ENCODE data around the gene ZCCHC8.
A peak's percentile ranks its signal among the peaks of the same experiment; 100 is the strongest.
"Not testable (repeated sequence)": the region's sequence is repeated elsewhere in the genome, so short reads cannot be mapped to it uniquely, and the experiment has no call there.

Gene ZCCHC8

GRCh38 chr12:122500685-122501488 is at the start of gene ZCCHC8:
TSS of gene ZCCHC8 (minus strand) at chr12:122500932. CDS start at chr12:122500840, 92 bp downstream.
- peak; percentile 95 for DNase-seq (ENCODE audit: low read depth, low spot score)

- DNase-seq (ENCODE audit: low read depth, low spot score) = no peak
Measured at GRCh38 chr12:122547330-122547729, 46.6 kb upstream of the ZCCHC8 start.

GRCh38 chr12:122545855-122546254 is 45.1 kb upstream of the ZCCHC8 start:
- DNase-seq (ENCODE audit: low read depth, low spot score) = no peak

GRCh38 chr12:122544537-122544936 is 43.8 kb upstream of the ZCCHC8 start:
- DNase-seq (ENCODE audit: low read depth, low spot score) = no peak

- DNase-seq (ENCODE audit: low read depth, low spot score) = no peak
Measured at GRCh38 chr12:122538496-122538895, 37.8 kb upstream of the ZCCHC8 start.

- no peak for DNase-seq (ENCODE audit: low read depth, low spot score)
Measured at GRCh38 chr12:122537021-122537420, 36.3 kb upstream of the ZCCHC8 start.

- DNase-seq (ENCODE audit: low read depth, low spot score) = no peak
Measured at GRCh38 chr12:122533856-122534255, 33.1 kb upstream of the ZCCHC8 start.

- DNase-seq (ENCODE audit: low read depth, low spot score) = no peak
Measured at GRCh38 chr12:122528992-122529391, 28.3 kb upstream of the ZCCHC8 start.

- no peak for DNase-seq (ENCODE audit: low read depth, low spot score)
Measured at GRCh38 chr12:122528582-122528981, 27.9 kb upstream of the ZCCHC8 start.

GRCh38 chr12:122527478-122527944 is 26.8 kb upstream of the ZCCHC8 start:
- peak; percentile 10 for DNase-seq (ENCODE audit: low read depth, low spot score)

- DNase-seq (ENCODE audit: low read depth, low spot score) = peak; percentile 99
Measured at GRCh38 chr12:122526683-122527477, 26.1 kb upstream of the ZCCHC8 start, which contains the start of the genes KNTC1 and RSRC2. TSS of gene KNTC1 (plus strand) at chr12:122527249. CDS start at chr12:122530064, 2,815 bp downstream. TSS of gene RSRC2 (minus strand) at chr12:122526936. CDS start at chr12:122526853, 83 bp downstream.

GRCh38 chr12:122523846-122524718 is 23.4 kb upstream of the ZCCHC8 start:
- DNase-seq (ENCODE audit: low read depth, low spot score) = no peak

- DNase-seq (ENCODE audit: low read depth, low spot score) = no peak
Measured at GRCh38 chr12:122523280-122523679, 22.5 kb upstream of the ZCCHC8 start.

GRCh38 chr12:122520676-122521075 is 19.9 kb upstream of the ZCCHC8 start:
- no peak for DNase-seq (ENCODE audit: low read depth, low spot score)

- no peak for DNase-seq (ENCODE audit: low read depth, low spot score)
Measured at GRCh38 chr12:122519418-122519817, 18.7 kb upstream of the ZCCHC8 start.

GRCh38 chr12:122518908-122519307 is 18.2 kb upstream of the ZCCHC8 start:
- no peak for DNase-seq (ENCODE audit: low read depth, low spot score)

GRCh38 chr12:122517877-122518276 is 17.1 kb upstream of the ZCCHC8 start:
- DNase-seq (ENCODE audit: low read depth, low spot score) = no peak

- DNase-seq (ENCODE audit: low read depth, low spot score) = no peak
Measured at GRCh38 chr12:122516544-122517361, 16.0 kb upstream of the ZCCHC8 start.

- DNase-seq (ENCODE audit: low read depth, low spot score) = no peak
Measured at GRCh38 chr12:122515275-122515674, 14.5 kb upstream of the ZCCHC8 start.

- DNase-seq (ENCODE audit: low read depth, low spot score) = no peak
Measured at GRCh38 chr12:122513660-122514059, 12.9 kb upstream of the ZCCHC8 start.

GRCh38 chr12:122513028-122513427 is 12.3 kb upstream of the ZCCHC8 start:
- DNase-seq (ENCODE audit: low read depth, low spot score) = not testable (repeated sequence)

Measured in activated CD4-positive, CD25-positive, alpha-beta regulatory T cell treated with anti-CD3 and anti-CD28 coated beads, Interleukin-2, amount 50 U/mL, for 16 hours (primary cell).